Activated naive CD8-positive, alpha-beta T cell treated with anti-CD3 and anti-CD28 coated beads, Interleukin-2, amount 50 U/mL, for 24 hours (primary cell): ENCODE measurements around the gene RASA2.
"Not testable (repeated sequence)": the region's sequence is repeated elsewhere in the genome, so short reads cannot be mapped to it uniquely, and the experiment has no call there.

Experiments used
- ATAC-seq: fragments of 150-1000 bp; cut with Tn5 transposase; one replicate; pipeline ENCODE4 v1.10.0; 2021
- DNase-seq: peaks from one replicate; pipeline ENCODE4 v3.0.0; 2021
- H3K27ac Mint-ChIP-seq: one replicate; pipeline ENCODE4 v1.8.0; 2021; ENCODE audit warnings: mild to moderate bottlenecking, mixed read lengths
- H3K27me3 Mint-ChIP-seq: one replicate; pipeline ENCODE4 v1.8.0; 2021; ENCODE audit warnings: mixed read lengths
- H3K36me3 Mint-ChIP-seq: one replicate; pipeline ENCODE4 v1.8.0; 2021; ENCODE audit warnings: low read depth, mixed read lengths
- H3K4me1 Mint-ChIP-seq: one replicate; pipeline ENCODE4 v1.8.0; 2021; ENCODE audit warnings: mixed read lengths
- H3K4me3 Mint-ChIP-seq: one replicate; pipeline ENCODE4 v1.8.0; 2021; ENCODE audit warnings: mild to moderate bottlenecking, moderate library complexity, mixed read lengths
- H3K9me3 Mint-ChIP-seq: one replicate; pipeline ENCODE4 v1.8.0; 2021; ENCODE audit warnings: mixed read lengths

RASA2 gene

DNA sequence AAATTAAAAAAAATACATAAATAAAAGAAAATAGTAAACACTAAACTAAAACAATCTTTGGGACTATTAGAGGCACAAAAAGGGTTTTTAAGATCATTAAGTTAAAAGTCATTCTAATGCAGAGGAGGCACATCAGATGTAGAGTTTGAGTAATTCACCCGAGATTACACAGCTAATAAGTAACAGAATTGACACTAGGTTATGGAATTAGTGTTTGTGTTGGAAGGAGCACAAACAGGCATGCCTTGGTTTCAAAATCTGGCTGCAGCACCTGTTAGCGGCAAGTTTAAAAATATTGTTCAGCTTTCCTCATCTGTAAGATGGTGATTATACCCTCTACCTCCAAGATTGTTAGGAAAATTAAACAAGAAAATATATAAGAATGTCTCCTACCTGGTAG lies 39.0 kb downstream of the RASA2 start:
- H3K27me3 Mint-ChIP-seq: no peaks in the 10 kb centered on the region
- peaks cover 82% of the 10 kb centered on the region for H3K4me1 Mint-ChIP-seq
- H3K36me3 Mint-ChIP-seq: peaks cover 30% of the 10 kb centered on the region
- DNase-seq (no peak), ATAC-seq (no peak)
- peak overlapping the region; percentile 44 for H3K27ac Mint-ChIP-seq
- H3K9me3 Mint-ChIP-seq: no peaks in the 10 kb centered on the region
- H3K4me3 Mint-ChIP-seq: no peak overlapping the region

DNA sequence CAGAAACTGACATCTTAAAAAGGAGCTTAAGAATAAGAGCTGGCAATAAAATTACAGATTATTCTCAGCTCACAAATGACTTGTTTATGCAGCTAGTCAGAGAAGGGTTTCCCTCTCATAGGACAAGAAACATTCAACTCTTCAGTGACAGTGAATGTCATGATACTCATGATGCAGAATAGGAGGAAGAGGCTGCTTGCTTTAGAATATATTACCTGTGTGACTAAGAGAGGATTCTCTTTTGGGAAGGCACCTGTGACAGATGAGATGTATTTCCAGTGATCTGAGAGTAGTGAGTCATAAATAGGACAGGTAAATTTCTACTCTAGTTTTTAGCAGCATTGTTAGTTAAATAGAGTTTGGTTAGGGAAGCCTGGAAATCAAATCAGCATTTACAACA lies 39.9 kb downstream of the RASA2 start:
- DNase-seq: no peak
- no peaks in the 10 kb centered on the region for H3K9me3 Mint-ChIP-seq
- ATAC-seq: no peak
- H3K27me3 Mint-ChIP-seq: no peaks in the 10 kb centered on the region
- peaks cover 81% of the 10 kb centered on the region for H3K4me1 Mint-ChIP-seq
- H3K27ac Mint-ChIP-seq: peak overlapping the region; percentile 44
- peaks cover 29% of the 10 kb centered on the region for H3K36me3 Mint-ChIP-seq
- no peak overlapping the region for H3K4me3 Mint-ChIP-seq

DNA sequence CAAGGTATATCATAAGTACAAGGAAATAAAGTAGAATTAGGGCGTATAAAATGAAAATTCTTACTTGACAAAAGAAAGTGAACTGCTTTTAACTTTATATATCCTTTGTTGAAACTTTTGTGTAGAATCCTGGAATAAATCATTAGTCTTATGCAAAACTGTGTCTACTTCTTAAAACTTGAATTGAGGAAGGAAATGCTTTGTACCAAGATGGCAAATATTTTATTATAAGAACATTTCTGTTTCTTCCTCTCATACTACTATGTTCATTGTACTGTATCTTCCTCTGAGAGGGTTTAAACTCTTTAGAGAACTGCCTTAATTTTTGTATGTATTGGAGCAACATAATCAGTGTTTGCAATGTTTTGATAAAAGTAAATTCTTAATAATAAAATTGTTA lies 42.0 kb downstream of the RASA2 start:
- ATAC-seq (no peak), DNase-seq (no peak)
- H3K27me3 Mint-ChIP-seq: no peaks in the 10 kb centered on the region
- H3K27ac Mint-ChIP-seq: peak overlapping the region; percentile 65
- H3K4me1 Mint-ChIP-seq: peaks cover 86% of the 10 kb centered on the region
- H3K4me3 Mint-ChIP-seq: no peak overlapping the region
- H3K36me3 Mint-ChIP-seq: peaks cover 31% of the 10 kb centered on the region
- no peaks in the 10 kb centered on the region for H3K9me3 Mint-ChIP-seq

DNA sequence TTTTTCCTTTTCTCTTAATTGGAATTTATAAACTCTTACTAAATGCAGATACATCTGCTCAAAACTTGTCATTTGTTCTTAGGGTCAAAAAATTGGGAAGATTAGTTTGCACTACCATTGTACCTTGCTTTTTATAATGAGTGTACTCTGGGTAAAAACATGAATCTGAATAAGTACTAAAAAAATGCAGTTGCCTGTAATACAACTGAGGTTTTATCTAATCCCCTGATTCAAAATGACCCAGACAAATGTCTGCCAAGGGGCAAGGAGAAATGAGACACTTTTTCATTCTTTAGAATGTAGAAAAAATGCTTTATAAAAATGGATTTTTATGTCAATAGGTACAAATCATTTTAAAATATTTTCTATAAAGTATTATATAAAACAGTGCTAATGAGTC lies 42.4 kb downstream of the RASA2 start:
- Mint-ChIP-seq H3K9me3 (no peaks in the 10 kb centered on the region), H3K4me1 (peaks cover 81% of the 10 kb centered on the region), H3K27ac (peak overlapping the region; percentile 65), H3K27me3 (no peaks in the 10 kb centered on the region), H3K4me3 (no peak overlapping the region), H3K36me3 (peaks cover 31% of the 10 kb centered on the region)
- ATAC-seq (no peak), DNase-seq (no peak)

DNA sequence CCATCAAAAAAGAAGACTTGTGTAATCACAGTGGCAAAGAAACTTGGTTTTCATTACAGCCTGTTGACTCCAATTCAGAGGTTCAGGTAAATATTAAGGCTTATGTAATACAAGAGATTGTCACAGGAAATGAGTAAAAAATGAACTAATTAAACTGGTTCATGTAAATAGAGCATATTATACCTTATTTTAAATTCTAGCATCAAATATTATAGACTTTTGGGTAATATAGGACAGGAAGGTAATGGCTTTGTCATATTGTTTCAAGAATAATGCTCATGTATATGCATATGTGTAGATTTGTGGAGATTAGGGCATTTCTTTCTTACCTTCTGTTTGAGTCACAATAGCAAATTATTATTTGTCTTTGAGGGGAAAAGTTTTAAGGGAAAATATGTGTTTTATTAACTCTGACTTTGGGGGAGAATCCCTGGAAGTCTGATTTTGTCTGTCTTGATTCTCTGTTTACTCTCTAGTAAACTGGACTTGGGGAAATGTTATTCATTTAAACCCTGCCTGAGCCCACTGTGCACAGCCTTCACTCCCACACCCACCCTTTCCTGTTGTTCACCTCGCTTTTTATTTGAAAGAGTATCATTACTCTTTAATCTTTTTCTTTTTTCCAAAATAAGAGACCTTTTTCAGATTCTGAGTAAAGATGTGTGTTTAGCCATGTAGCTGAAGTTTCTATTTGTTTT lies 43.0 kb downstream of the RASA2 start:
- H3K27ac Mint-ChIP-seq: peak overlapping the region; percentile 75
- DNase-seq (no peak), ATAC-seq (peak; percentile 83)
- H3K4me1 Mint-ChIP-seq: peaks cover 75% of the 10 kb centered on the region
- no peaks in the 10 kb centered on the region for H3K9me3 Mint-ChIP-seq
- H3K4me3 Mint-ChIP-seq: peak overlapping the region; percentile 27
- H3K36me3 Mint-ChIP-seq: peaks cover 33% of the 10 kb centered on the region
- H3K27me3 Mint-ChIP-seq: no peaks in the 10 kb centered on the region

DNA sequence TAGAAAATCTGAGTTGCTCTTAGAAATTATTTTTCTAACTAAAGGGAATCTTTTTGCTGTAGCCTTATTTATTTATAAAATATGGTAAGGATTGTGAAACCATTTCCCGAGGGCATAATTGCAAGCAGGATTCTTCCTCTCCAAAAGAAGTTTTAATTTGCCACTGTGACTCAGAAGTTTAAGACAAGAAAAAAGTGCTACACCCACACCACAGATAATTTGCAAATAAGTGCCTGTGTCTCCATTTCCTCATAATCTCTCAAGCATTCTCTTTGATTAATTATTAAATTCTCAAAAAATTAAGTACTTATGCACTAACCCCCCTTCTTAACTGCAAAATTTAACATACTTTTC lies 43.6 kb downstream of the RASA2 start:
- peaks cover 3% of the 10 kb centered on the region for H3K9me3 Mint-ChIP-seq
- no peaks in the 10 kb centered on the region for H3K27me3 Mint-ChIP-seq
- peaks cover 36% of the 10 kb centered on the region for H3K36me3 Mint-ChIP-seq
- DNase-seq (no peak), ATAC-seq (no peak)
- H3K27ac Mint-ChIP-seq: peak overlapping the region; percentile 75
- H3K4me1 Mint-ChIP-seq: peaks cover 71% of the 10 kb centered on the region
- H3K4me3 Mint-ChIP-seq: peak overlapping the region; percentile 33

DNA sequence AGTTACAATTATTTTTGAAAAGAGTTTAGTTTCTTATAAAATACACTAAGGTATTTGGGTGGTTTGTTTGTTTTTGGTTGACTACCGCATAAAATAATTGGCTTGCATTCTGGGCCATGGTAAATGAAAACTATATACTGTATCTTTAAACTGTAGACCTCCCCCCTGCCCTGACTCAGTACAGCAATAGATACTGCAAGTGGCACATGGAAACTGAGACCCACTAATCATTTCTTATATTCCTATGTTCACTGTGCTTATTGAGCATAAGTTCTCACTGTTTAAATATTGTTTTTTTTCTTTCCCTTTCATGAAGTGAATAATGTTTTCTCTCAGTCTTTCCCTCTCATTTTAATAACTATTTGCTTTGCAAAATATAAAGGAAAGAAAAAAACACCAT lies 45.8 kb downstream of the RASA2 start:
- ATAC-seq (peak; percentile 57), DNase-seq (no peak)
- Mint-ChIP-seq H3K4me3 (no peak overlapping the region), H3K9me3 (peaks cover 12% of the 10 kb centered on the region), H3K27me3 (no peaks in the 10 kb centered on the region), H3K36me3 (peaks cover 50% of the 10 kb centered on the region), H3K4me1 (peaks cover 63% of the 10 kb centered on the region), H3K27ac (peak overlapping the region; percentile 12)

DNA sequence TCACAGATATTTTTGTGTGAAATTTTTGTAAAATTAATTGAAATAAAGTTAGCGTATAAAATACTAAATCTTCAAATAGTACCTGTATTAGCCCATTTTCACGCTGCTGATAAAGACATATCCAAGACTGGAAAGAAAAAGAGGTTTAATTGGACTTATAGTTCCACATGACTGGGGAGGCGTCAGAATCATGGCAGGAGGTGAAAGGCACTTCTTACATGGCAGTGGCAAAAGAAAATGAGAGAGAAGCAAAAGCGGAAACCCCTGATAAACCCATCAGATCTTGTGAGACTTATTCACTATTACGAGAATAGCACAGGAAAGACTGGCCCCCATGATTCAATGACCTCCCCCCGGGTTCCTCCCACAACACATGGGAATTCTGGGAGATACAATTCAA lies 49.2 kb downstream of the RASA2 start:
- H3K4me1 Mint-ChIP-seq: peaks cover 55% of the 10 kb centered on the region
- H3K9me3 Mint-ChIP-seq: peaks cover 12% of the 10 kb centered on the region
- peaks cover 50% of the 10 kb centered on the region for H3K36me3 Mint-ChIP-seq
- ATAC-seq, H3K27ac Mint-ChIP-seq, DNase-seq, H3K27me3 Mint-ChIP-seq, H3K4me3 Mint-ChIP-seq: not testable (repeated sequence)

DNA sequence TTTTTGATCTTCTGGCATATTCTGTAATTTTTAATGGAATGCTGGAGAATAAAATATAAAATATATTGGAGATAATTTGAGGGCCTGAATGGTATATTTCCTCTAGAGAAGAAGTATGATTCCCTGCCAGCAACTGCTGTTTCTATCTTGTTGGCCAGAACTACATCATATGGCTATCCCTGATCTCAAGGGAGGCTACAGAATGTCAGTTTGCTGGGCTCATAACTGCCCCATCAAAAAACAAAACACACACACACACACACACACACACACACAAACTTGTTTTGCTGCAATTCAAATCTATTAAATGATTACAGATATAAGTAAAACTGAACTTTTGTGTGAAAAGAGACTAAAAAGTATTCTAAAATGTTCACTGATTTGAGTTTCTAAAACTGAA lies 51.0 kb downstream of the RASA2 start:
- no peak for DNase-seq
- Mint-ChIP-seq H3K27me3 (no peaks in the 10 kb centered on the region), H3K9me3 (peaks cover 12% of the 10 kb centered on the region), H3K36me3 (peaks cover 59% of the 10 kb centered on the region), H3K4me3 (no peak overlapping the region), H3K27ac (no peak overlapping the region), H3K4me1 (peaks cover 56% of the 10 kb centered on the region)
- ATAC-seq: no peak

DNA sequence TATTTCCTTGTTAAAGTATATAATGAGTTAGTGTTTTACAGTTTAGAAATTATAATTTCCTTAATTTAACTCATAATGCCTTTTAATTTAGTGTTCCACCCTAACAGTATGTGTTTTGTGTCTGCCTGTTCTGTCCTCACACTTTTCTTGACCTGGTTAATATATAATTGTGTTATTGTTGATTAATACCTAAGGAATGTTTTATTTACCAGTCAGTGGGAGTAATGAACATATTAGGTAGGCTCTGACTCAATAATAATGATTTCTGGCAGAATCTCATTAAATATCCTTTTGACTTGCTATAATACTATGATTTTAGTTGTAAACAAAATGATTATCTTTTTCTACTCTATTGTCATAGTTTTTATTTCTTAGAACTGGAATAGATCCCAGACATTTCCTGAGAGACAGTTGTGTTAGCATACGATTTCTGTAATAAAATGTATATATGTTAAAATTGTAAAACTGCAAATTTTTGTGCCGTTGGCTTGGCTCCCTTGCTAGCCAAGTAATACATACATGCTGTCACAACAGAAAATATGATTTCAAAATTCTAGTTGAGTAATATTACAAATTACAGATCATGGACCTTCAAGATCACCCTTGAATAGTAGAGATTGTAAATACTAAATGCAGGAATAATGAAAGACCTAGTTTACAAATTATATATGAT lies 51.9 kb downstream of the RASA2 start:
- Mint-ChIP-seq H3K27me3 (no peaks in the 10 kb centered on the region), H3K36me3 (peaks cover 61% of the 10 kb centered on the region), H3K4me3 (no peak overlapping the region), H3K9me3 (peaks cover 19% of the 10 kb centered on the region), H3K4me1 (peaks cover 56% of the 10 kb centered on the region), H3K27ac (no peak overlapping the region)
- DNase-seq (no peak), ATAC-seq (no peak)

DNA sequence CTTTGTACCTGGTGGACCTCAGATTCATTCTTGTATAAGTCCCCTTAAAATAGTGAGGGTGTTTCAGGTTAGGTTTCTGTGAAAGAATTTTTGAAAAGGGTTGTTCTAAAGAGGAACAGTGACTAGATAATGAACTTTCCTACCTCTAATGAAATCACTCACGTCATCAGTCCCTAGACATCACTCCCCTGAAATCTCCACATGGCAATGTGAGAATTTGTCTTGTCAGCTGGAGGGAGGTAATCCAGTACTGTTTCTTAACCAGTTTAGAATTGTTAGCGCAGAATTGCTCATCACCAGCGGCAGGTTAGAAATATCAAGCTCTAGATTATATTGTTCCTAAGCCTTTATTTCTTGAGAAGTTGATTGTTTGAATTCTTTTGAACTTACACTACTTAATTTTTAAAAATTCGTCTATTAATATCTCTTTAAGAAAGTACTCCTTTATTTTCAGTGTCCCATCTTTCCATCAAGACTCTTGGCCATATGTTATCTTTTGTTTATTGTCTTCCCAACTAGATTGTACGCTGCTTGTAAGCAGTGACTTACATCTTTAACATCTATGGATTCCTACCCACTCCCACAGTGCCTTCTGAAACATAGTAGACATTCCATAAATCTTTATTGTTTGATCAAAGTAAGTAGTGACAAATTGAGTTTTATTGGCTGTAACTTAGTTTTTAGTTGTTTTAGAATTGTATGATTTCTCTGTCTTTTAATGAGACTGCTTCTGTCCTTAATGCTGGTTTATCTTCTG lies 52.8 kb downstream of the RASA2 start:
- peaks cover 61% of the 10 kb centered on the region for H3K36me3 Mint-ChIP-seq
- H3K9me3 Mint-ChIP-seq: peaks cover 26% of the 10 kb centered on the region
- no peak for DNase-seq
- H3K27me3 Mint-ChIP-seq: no peaks in the 10 kb centered on the region
- no peak overlapping the region for H3K4me3 Mint-ChIP-seq
- H3K27ac Mint-ChIP-seq: peak overlapping the region; percentile 16
- H3K4me1 Mint-ChIP-seq: peaks cover 65% of the 10 kb centered on the region
- ATAC-seq: no peak

DNA sequence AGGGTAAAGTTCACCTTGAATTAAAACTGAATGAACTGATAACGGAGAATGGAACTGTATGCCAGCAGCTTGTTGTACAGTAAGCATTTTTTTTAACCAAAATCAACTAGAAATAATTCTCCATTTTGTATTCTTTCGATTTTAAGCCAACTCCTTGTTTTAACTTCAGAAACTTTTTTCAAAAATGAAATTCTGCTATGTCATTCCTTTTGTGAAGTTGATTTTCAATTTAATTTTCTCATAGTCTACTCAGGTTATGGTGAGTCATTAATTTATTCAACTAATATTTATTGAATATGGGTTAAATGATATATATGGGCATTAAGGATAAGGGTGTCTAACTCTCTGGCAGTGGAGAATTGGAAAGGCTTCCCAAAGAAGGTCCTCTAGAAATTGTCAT lies 53.7 kb downstream of the RASA2 start:
- ATAC-seq: no peak
- H3K4me1 Mint-ChIP-seq: peaks cover 70% of the 10 kb centered on the region
- H3K27ac Mint-ChIP-seq: peak overlapping the region; percentile 61
- no peak overlapping the region for H3K4me3 Mint-ChIP-seq
- H3K9me3 Mint-ChIP-seq: peaks cover 25% of the 10 kb centered on the region
- no peaks in the 10 kb centered on the region for H3K27me3 Mint-ChIP-seq
- peaks cover 63% of the 10 kb centered on the region for H3K36me3 Mint-ChIP-seq
- no peak for DNase-seq

DNA sequence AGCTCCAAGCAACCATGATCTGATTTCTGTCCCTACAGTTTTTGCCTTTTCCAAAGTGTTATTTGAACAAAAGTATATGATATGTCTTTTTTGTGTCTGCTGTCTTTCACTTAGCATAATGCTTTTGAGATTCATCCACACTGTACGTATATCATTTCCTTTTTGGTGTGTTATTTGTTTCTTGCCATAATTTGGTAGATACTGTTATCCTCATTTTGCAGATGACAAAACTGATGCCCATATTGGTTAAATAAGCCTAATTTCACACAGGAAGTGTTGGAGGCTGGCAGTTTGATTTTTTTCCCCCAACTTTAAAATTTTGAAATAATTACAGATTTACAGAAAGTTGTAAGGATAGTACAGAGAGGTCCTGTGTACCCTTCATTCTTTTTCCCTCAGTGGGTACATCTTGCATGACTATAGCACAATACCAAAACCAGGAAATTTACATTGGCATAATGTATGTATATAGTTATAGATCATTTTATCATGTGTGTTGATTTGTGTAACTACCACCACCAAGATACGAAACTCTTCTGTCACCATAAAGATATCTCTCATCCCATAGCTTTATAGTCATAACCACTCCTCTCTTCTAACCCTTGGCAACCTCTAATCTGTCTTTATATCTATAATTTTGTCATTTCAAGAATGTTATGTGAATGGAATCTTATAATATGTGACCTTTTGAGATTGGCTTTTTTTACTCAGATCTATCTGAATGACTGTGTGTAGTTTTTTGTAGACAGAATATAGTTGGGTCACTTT lies 55.6 kb downstream of the RASA2 start:
- peaks cover 32% of the 10 kb centered on the region for H3K9me3 Mint-ChIP-seq
- H3K27ac Mint-ChIP-seq: peak overlapping the region; percentile 92
- peak; percentile 98 for ATAC-seq
- H3K27me3 Mint-ChIP-seq: no peaks in the 10 kb centered on the region
- peaks cover 64% of the 10 kb centered on the region for H3K36me3 Mint-ChIP-seq
- H3K4me1 Mint-ChIP-seq: peaks cover 77% of the 10 kb centered on the region
- DNase-seq: no peak
- H3K4me3 Mint-ChIP-seq: peak overlapping the region; percentile 13

DNA sequence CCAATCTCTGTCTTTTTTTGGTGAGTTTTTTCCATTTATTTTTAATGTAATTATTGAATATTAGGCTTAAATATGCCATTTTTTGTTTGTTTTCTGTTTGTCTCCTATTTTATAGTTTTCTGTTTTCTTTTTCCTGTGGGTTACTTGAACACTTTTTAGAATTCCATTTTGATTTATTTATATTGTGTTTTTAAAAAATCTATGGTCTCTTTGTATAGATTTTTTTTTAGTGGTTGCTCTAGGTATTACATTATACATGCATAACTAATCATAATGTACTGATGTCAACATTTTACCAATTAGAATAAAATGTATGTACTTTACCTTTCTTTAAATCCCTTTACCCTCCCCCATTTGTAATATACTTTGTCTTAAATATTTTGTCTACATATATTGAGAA lies 56.2 kb downstream of the RASA2 start:
- H3K4me1 Mint-ChIP-seq: peaks cover 83% of the 10 kb centered on the region
- H3K36me3 Mint-ChIP-seq: peaks cover 70% of the 10 kb centered on the region
- peak overlapping the region; percentile 92 for H3K27ac Mint-ChIP-seq
- H3K27me3 Mint-ChIP-seq: no peaks in the 10 kb centered on the region
- peaks cover 38% of the 10 kb centered on the region for H3K9me3 Mint-ChIP-seq
- ATAC-seq: no peak
- no peak for DNase-seq
- peak overlapping the region; percentile 13 for H3K4me3 Mint-ChIP-seq
